Liver (tissue), 3 donors: ENCODE results near the gene ALG9.

Experiments
- ATF3 ChIP-seq: IDR thresholded peaks from 2 replicates; pipeline ENCODE4 v1.6.1; 2016; ENCODE audit warnings: antibody characterized with exemption
- EGR1 ChIP-seq, 2 donors: IDR thresholded peaks; 2 replicates each; pipeline ENCODE4 v1.6.1; 2016 to 2018; ENCODE audit warnings: antibody characterized with exemption in 2 of 2, low read depth in 2 of 2
- GABPA ChIP-seq, 2 donors: IDR thresholded peaks in 1 of 2; conservative IDR thresholded peaks in 1 of 2; 2 replicates each; pipeline ENCODE4 v1.6.1; 2016; ENCODE audit warnings: antibody characterized with exemption in 2 of 2, mild to moderate bottlenecking in 1 of 2, moderate library complexity in 1 of 2
- JUND ChIP-seq, 2 donors: IDR thresholded peaks; 2 replicates each; pipeline ENCODE4 v1.6.1; 2016; ENCODE audit warnings: antibody characterized with exemption in 2 of 2
- RAD21 ChIP-seq, 2 donors: IDR thresholded peaks; 2 replicates each; pipeline ENCODE4 v1.6.1; 2016; ENCODE audit warnings: antibody characterized with exemption in 2 of 2, mild to moderate bottlenecking in 2 of 2
- REST ChIP-seq: IDR thresholded peaks from 2 replicates; pipeline ENCODE4 v1.6.1; 2016; ENCODE audit warnings: antibody characterized with exemption, mild to moderate bottlenecking
- SP1 ChIP-seq: IDR thresholded peaks from 2 replicates; pipeline ENCODE4 v1.6.1; 2018; ENCODE audit warnings: antibody characterized with exemption, mild to moderate bottlenecking
- TAF1 ChIP-seq: conservative IDR thresholded peaks from 2 replicates; pipeline ENCODE4 v1.6.1; 2016; ENCODE audit warnings: antibody characterized with exemption, mild to moderate bottlenecking
- YY1 ChIP-seq: IDR thresholded peaks from 2 replicates; pipeline ENCODE4 v1.6.1; 2016; ENCODE audit warnings: antibody characterized with exemption, mild to moderate bottlenecking
- TF ChIP-seq, protein P1 (sequence below): fragments of 150-350 bp; IDR thresholded peaks from 2 replicates; pipeline ENCODE4 v1.5.1; 2017; ENCODE audit warnings: improper control_type of control experiment, low read depth, low read length; ENCODE audit not compliant: missing input control
- donor health status: healthy.
- donor health status: healthy.

- TF ChIP-seq, protein P1, sequence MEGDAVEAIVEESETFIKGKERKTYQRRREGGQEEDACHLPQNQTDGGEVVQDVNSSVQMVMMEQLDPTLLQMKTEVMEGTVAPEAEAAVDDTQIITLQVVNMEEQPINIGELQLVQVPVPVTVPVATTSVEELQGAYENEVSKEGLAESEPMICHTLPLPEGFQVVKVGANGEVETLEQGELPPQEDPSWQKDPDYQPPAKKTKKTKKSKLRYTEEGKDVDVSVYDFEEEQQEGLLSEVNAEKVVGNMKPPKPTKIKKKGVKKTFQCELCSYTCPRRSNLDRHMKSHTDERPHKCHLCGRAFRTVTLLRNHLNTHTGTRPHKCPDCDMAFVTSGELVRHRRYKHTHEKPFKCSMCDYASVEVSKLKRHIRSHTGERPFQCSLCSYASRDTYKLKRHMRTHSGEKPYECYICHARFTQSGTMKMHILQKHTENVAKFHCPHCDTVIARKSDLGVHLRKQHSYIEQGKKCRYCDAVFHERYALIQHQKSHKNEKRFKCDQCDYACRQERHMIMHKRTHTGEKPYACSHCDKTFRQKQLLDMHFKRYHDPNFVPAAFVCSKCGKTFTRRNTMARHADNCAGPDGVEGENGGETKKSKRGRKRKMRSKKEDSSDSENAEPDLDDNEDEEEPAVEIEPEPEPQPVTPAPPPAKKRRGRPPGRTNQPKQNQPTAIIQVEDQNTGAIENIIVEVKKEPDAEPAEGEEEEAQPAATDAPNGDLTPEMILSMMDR, result no peak
- TF ChIP-seq SP1 (no peak), RAD21 (IDR thresholded peaks at IDR 0.05) (no peak), YY1 (no peak), JUND (IDR thresholded peaks at IDR 0.05) (no peak), EGR1 (IDR thresholded peaks at IDR 0.05; ENCODE audit: low read depth in 2 of 2) (no peak), ATF3 (no peak), REST (no peak), TAF1 (no peak), GABPA (IDR thresholded peaks at IDR 0.05 in 1 of 2, conservative IDR thresholded peaks at IDR 0.05 in 1 of 2) (no peak)
Observed at GRCh38 chr11:111759376-111759775, 112.0 kb downstream of the ALG9 start.
